Pancreas (tissue), 10 donors: ENCODE measurements around the gene NLGN1. TPM values are rescaled to one million over a fixed set of nuclear protein-coding genes. Genes with fewer than 3 reads are reported as not detected.

Experiments used
- ATAC-seq, 4 donors: fragments of 200-7000 bp; cut with Tn5 transposase; one replicate each; pipeline versions ENCODE4 v1.8.0 to v1.9.1; 2020; ENCODE audit warnings: mild to moderate bottlenecking in 4 of 4, moderate library complexity in 4 of 4
- DNase-seq, 6 donors: peaks; one replicate each; pipeline ENCODE4 v3.0.0-alpha.2; 2020
- FAIRE-seq: peaks from 2 replicates; lab custom pipeline; 2012; peaks lifted over from hg19 to GRCh38; lab: Jason Lieb, UNC
- H3K27ac ChIP-seq, 4 donors: fragments of 200-600 bp; sonication (generic); 1 replicate in 3 of 4; 2 replicates in 1 of 4; pipeline versions ENCODE4 v1.5.0 to v1.8.0; 2020
- H3K27me3 ChIP-seq, 4 donors: fragments of 200-600 bp; one replicate each; pipeline ENCODE4 v1.8.0; 2021
- H3K36me3 ChIP-seq, 3 donors: fragments of 200-600 bp; sonication (generic) in 1 of 3; one replicate each; pipeline versions ENCODE4 v1.5.0 to v1.8.0; 2020 to 2021
- H3K4me1 ChIP-seq, 3 donors: fragments of 200-600 bp; one replicate each; pipeline ENCODE4 v1.8.0; 2021
- H3K4me3 ChIP-seq, 4 donors: fragments of 200-600 bp; sonication (generic) in 2 of 4; one replicate each; pipeline versions ENCODE4 v1.5.0 to v1.8.0; 2020 to 2021
- H3K9me3 ChIP-seq, 4 donors: fragments of 200-600 bp; one replicate each; pipeline ENCODE4 v1.8.0; 2021
- CTCF ChIP-seq, 4 donors: fragments of 200-600 bp; sonication (generic) in 3 of 4; IDR thresholded peaks; one replicate each; pipeline versions ENCODE4 v1.5.0 to v1.8.0; 2021; ENCODE audit warnings: antibody characterized with exemption in 4 of 4
- WGBS, 2 donors: extraction: QIAGEN DNeasy Blood & Tissue Kit; methylation state at CpG; one replicate each; pipeline ENCODE4 v1.1.7; 2013; 5-methylcytosine and 5-hydroxymethylcytosine counted together
- intact Hi-C, 3 donors: fragments of 100-400 bp; cut with DNase I; formaldehyde crosslinking; loops; one replicate each; pipeline versions ENCODE4 v1.11.1 to v1.14.2; 2022
- polyA plus RNA-seq, 2 donors: library from polyadenylated mRNA; stranded (reverse); fragments of 200-250 nt; gene quantifications; one replicate each; pipeline ENCODE4 v1.2.3, GENCODE V29; 2013
- total RNA-seq, 6 donors: library from RNA; stranded (reverse); fragmentation: NEBNext Ultra II Directional in 4 of 6; extraction: Animal tissue kit (Norgen Biotek cat#: 25700) in 4 of 6; gene quantifications; one replicate each; pipeline versions ENCODE4 v1.2.1 to v1.2.4, GENCODE V29; 2021 to 2023
- donor health status: healthy with polysubstance abuse.
- donor health status: DM: no; HTN: no; CAD: no; lungs with moderate emphysema.
- donor health status: DM: no; HTN: no; CAD: no.
- donor health status: control.
- donor health status: control.
- donor health status: Bipolar disorder and iron deficiency.
- donor health status: DM: yes; HTN: yes; CAD: no.
- donor health status: DM: no; HTN: no; CAD: no.
- donor health status: DM: no; HTN: no; CAD: no.
- donor health status: DM: yes; HTN: yes; CAD: no.

NLGN1 gene
- total and polyA plus RNA-seq, 8 donors, result 0.49 to 2.3 (median 0.84) TPM

GRCh38 chr3:173398111-173398479, 551 bp downstream of the NLGN1 start:
- TF ChIP-seq CTCF (IDR thresholded peaks at IDR 0.05), result no peak
- peak in 1 of 4 donors; percentile 0 for ATAC-seq
- 8 to 10% methylated on average over 15 of the region's 15 CpGs for WGBS, 2 donors
- no peak for DNase-seq
- no peak for FAIRE-seq
- Histone ChIP-seq H3K27ac (peak overlapping the region in 3 of 4 donors; percentile 31 to 42 (median 38)), H3K4me1 (peaks cover 0 to 11% (median 4%) of the 10 kb centered on the region in 3 donors), H3K4me3 (peak overlapping the region; percentile 22 to 71 (median 32)), H3K9me3 (no peaks in the 10 kb centered on the region), H3K36me3 (no peaks in the 10 kb centered on the region), H3K27me3 (peaks cover 0 to 33% (median 2%) of the 10 kb centered on the region in 4 donors)
- intact Hi-C loops, result no loop called here

- DNase-seq (no peak), FAIRE-seq (no peak), ATAC-seq (no peak)
- H3K9me3 ChIP-seq, result no peaks in the 10 kb centered on the region
- H3K27ac ChIP-seq, result no peak overlapping the region
- intact Hi-C loops, result no loop called here
- H3K4me1 ChIP-seq, result peaks cover 0 to 11% (median 4%) of the 10 kb centered on the region in 3 donors
- 44 to 76% methylated on average over 1 of the region's 1 CpG for WGBS, 2 donors
- no peaks in the 10 kb centered on the region for H3K36me3 ChIP-seq
- no peak for TF ChIP-seq CTCF (IDR thresholded peaks at IDR 0.05)
- H3K27me3 ChIP-seq, result peaks cover 0 to 29% (median 2%) of the 10 kb centered on the region in 4 donors
- H3K4me3 ChIP-seq, result no peak overlapping the region
Observed at GRCh38 chr3:173399044-173399443, 1.5 kb downstream of the NLGN1 start.

GRCh38 chr3:173401369-173401768, 3.8 kb downstream of the NLGN1 start:
- FAIRE-seq, result no peak
- H3K27me3 ChIP-seq, result peaks cover 0 to 32% (median 0%) of the 10 kb centered on the region in 4 donors
- WGBS, 2 donors, result 40 to 58% methylated on average over 3 of the region's 3 CpGs
- H3K36me3 ChIP-seq, result no peaks in the 10 kb centered on the region
- intact Hi-C loops, result no loop called here
- no peak overlapping the region for H3K4me3 ChIP-seq
- no peak for ATAC-seq
- H3K27ac ChIP-seq, result no peak overlapping the region
- TF ChIP-seq CTCF (IDR thresholded peaks at IDR 0.05), result no peak
- H3K4me1 ChIP-seq, result peaks cover 0 to 8% (median 2%) of the 10 kb centered on the region in 3 donors
- no peak for DNase-seq
- H3K9me3 ChIP-seq, result no peaks in the 10 kb centered on the region

GRCh38 chr3:173402656-173403055, 5.1 kb downstream of the NLGN1 start:
- H3K4me1 ChIP-seq, result no peaks in the 10 kb centered on the region
- 51 to 55% methylated on average over 2 of the region's 2 CpGs for WGBS, 2 donors
- no peak for TF ChIP-seq CTCF (IDR thresholded peaks at IDR 0.05)
- no peak overlapping the region for H3K4me3 ChIP-seq
- H3K9me3 ChIP-seq, result no peaks in the 10 kb centered on the region
- H3K36me3 ChIP-seq, result no peaks in the 10 kb centered on the region
- no peak for DNase-seq
- H3K27me3 ChIP-seq, result peaks cover 0 to 28% (median 0%) of the 10 kb centered on the region in 4 donors
- intact Hi-C loops, result no loop called here
- H3K27ac ChIP-seq, result no peak overlapping the region
- no peak for FAIRE-seq
- no peak for ATAC-seq

- ATAC-seq, result no peak
- DNase-seq, result no peak
- intact Hi-C loops, result no loop called here
- WGBS, 2 donors, result 38 to 55% methylated on average over 1 of the region's 1 CpG
- H3K4me3 ChIP-seq, result no peak overlapping the region
- no peak for FAIRE-seq
- no peaks in the 10 kb centered on the region for H3K36me3 ChIP-seq
- peaks cover 0 to 28% (median 0%) of the 10 kb centered on the region in 4 donors for H3K27me3 ChIP-seq
- H3K27ac ChIP-seq, result no peak overlapping the region
- no peak for TF ChIP-seq CTCF (IDR thresholded peaks at IDR 0.05)
- H3K9me3 ChIP-seq, result no peaks in the 10 kb centered on the region
- H3K4me1 ChIP-seq, result no peaks in the 10 kb centered on the region
Observed at GRCh38 chr3:173403376-173403775, 5.8 kb downstream of the NLGN1 start.
